GM10266 (cell line): Measurements from ENCODE around the gene ZRANB1.
A peak's percentile ranks its signal among the peaks of the same experiment; 100 is the strongest.

Experiments
- DNase-seq: peaks from one replicate; pipeline ENCODE4 v3.0.0; 2012; ENCODE audit errors: extremely low spot score
- TF ChIP-seq, protein P1 (sequence below): IDR thresholded peaks from 2 replicates; pipeline ENCODE4 v1.5.1; 2012; ENCODE audit warnings: mild to moderate bottlenecking, low read depth; ENCODE audit not compliant: control insufficient read depth, insufficient read depth; ENCODE audit errors: missing control alignments

ZRANB1 gene

GRCh38 chr10:124916098-124916584 lies 25.8 kb upstream of the ZRANB1 start:
- DNase-seq: no peak

GRCh38 chr10:124916585-124917427 lies 25.1 kb upstream of the ZRANB1 start:
- peak; percentile 100 for DNase-seq
- TF ChIP-seq, protein P1, sequence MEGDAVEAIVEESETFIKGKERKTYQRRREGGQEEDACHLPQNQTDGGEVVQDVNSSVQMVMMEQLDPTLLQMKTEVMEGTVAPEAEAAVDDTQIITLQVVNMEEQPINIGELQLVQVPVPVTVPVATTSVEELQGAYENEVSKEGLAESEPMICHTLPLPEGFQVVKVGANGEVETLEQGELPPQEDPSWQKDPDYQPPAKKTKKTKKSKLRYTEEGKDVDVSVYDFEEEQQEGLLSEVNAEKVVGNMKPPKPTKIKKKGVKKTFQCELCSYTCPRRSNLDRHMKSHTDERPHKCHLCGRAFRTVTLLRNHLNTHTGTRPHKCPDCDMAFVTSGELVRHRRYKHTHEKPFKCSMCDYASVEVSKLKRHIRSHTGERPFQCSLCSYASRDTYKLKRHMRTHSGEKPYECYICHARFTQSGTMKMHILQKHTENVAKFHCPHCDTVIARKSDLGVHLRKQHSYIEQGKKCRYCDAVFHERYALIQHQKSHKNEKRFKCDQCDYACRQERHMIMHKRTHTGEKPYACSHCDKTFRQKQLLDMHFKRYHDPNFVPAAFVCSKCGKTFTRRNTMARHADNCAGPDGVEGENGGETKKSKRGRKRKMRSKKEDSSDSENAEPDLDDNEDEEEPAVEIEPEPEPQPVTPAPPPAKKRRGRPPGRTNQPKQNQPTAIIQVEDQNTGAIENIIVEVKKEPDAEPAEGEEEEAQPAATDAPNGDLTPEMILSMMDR: peak; percentile 11

More at GRCh38 chr10:124916098-124916584, 25.8 kb upstream of the ZRANB1 start:
- TF ChIP-seq, protein P1: no peak

GRCh38 chr10:124917428-124918190 lies 24.3 kb upstream of the ZRANB1 start:
- TF ChIP-seq, protein P1: no peak
- DNase-seq: peak; percentile 64

DNA sequence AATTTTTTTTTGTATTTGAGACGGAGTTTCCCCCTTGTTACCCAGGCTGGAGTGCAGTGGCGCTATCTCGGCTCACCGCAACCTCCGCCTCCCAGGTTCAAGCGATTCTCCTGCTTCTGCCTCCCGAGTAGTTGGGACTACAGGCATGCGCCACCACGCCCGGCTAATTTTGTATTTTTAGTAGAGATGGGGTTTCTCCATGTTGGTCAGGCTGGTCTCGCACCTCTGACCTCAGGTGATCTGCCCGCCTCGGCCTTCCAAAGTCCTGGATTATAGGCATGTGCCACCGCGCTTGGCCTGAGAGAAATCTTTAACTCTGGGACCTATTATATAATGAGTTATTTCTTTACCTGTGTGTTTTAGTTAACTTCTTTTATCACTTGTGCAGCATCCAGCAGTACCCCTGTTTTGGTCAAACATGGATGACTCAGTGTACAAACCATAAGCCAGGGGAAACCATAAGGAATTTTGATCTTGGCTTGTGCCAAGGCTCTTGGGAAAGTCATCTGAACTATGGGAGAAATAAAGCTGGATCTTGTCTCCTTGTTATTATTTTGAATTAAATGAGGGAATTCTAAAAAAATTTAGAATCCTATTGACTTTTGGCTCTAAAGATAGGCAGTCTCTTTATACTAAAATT lies 23.6 kb upstream of the ZRANB1 start:
- TF ChIP-seq, protein P1: no peak

GRCh38 chr10:124918906-124919305 lies 23.0 kb upstream of the ZRANB1 start:
- TF ChIP-seq, protein P1: no peak
- DNase-seq: no peak

More for the DNA sequence above, 23.6 kb upstream of the ZRANB1 start:
- no peak for DNase-seq

DNA sequence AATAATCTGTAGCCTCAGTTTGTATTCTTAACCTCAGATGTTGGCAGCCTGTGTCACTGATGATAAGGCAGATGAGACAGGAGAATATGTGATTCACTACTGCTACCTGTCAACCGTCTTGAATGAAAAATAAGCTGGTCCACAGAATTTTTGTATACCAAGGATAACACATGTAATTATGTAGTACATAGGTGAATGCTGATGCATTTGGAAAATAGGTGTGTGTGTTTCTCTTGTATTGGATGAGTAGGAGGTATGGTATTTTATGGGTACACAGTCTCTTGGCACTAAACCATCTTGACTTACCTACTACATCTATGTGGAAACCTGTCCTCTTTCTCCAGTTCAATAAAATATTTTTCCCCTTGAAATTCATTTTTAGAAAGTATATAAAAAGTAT lies 20.7 kb upstream of the ZRANB1 start:
- DNase-seq: no peak
- TF ChIP-seq, protein P1: no peak
